Embryonic facial prominence (tissue), 1 donor: ENCODE measurements around the gene CLTC.

ENCODE experiments used
- DNase-seq: peaks from one replicate; pipeline ENCODE4 v3.0.0-alpha.2; 2016; ENCODE audit errors: extremely low spot score

CLTC gene

DNA sequence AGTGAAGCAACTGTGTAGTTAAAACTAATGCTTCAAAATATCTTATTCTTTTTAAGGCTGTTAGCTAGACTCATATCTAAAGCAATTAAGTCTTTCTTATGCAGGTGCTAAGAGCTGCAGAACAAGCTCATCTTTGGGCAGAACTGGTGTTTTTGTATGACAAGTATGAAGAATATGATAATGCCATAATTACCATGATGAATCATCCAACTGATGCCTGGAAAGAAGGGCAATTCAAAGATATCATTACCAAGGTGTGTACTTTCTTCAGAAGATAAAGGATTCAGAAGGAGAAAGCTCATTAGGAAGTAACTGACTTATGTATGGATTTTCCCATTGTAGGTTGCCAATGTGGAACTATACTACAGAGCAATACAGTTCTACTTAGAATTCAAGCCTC lies 63.6 kb downstream of the CLTC start:
- no peak for DNase-seq

DNA sequence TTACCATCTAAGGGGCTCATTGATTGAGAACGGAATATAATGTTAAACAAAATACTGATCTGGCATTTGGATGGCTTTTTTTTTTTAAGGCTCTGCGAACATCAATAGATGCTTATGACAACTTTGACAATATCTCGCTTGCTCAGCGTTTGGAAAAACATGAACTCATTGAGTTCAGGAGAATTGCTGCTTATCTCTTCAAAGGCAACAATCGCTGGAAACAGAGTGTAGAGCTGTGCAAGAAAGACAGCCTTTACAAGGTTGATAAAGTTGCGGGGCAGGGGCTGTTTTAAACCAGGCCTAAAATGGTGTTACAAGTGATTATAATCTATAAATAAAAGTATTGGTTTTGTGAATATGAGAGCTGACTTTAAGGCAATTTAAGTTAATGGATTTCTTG lies 65.3 kb downstream of the CLTC start:
- DNase-seq = no peak

DNA sequence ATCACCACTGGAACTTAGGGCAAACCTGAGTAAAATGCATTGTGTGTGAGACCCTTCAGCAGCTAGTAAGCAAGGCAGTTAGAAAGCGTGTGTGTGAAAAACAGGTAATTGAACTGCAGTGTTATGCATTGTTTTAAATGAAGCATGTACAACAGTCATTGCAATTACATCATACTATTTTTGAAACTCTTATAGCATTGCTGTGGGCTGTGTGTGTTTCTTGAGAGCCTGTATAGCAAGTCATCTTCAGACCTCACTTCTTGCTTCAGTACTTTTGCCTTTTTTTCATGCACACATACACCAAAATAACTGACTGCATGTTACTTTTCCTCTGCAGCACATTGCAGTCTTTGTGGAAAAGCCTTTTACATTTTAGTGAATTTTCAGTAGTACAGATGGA lies 68.3 kb downstream of the CLTC start:
- no peak for DNase-seq

DNA sequence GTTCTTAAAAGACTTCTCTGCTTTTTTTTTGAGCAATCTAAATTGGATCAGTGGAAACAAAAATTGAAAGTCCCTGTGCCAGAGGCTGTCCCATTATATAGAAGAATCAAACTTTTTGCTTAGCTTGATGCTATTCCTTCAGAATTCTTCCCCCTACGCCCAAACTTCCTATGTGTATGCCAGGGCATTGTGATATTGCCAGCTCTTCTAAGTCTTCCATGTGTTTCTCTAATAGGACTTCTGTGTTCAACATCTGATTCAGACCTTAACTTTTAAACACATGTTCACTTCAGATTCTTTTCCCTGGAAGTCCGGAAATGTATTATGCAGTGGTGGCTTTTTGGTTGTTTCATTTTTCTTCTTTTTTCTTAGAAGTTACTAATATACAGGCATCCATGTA lies 68.8 kb downstream of the CLTC start:
- DNase-seq = no peak

DNA sequence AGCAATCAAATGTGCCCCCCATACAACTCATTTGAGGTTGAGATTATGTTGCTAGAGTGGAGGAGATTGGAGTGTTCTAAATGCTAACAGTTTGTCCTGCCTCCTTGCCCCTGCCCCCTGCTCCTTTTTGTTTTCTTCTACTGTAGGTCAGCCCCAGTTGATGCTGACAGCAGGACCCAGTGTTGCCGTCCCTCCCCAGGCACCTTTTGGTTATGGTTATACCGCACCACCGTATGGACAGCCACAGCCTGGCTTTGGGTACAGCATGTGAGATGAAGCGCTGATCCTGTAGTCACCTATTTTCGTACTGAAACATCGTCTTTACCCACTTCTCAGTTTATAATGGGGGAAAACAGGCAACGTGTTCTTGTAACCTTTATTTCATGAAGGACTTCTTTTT lies 73.9 kb downstream of the CLTC start:
- DNase-seq = no peak

DNA sequence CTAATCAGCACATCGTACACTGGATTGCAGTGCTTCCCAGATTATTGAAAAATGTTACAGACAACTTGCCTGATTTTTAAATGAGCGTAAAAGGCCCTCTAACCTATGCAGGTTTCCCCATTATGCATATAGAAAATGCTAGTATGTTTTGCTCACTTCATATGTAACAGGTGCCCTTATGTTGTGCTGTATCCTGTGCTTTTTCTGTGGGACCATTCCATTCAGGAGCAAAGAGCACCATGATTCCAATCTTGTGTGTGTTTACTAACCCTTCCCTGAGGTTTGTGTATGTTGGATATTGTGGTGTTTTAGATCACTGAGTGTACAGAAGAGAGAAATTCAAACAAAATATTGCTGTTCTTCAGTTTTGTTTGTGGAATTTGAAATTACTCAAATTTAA lies 74.6 kb downstream of the CLTC start:
- no peak for DNase-seq

DNA sequence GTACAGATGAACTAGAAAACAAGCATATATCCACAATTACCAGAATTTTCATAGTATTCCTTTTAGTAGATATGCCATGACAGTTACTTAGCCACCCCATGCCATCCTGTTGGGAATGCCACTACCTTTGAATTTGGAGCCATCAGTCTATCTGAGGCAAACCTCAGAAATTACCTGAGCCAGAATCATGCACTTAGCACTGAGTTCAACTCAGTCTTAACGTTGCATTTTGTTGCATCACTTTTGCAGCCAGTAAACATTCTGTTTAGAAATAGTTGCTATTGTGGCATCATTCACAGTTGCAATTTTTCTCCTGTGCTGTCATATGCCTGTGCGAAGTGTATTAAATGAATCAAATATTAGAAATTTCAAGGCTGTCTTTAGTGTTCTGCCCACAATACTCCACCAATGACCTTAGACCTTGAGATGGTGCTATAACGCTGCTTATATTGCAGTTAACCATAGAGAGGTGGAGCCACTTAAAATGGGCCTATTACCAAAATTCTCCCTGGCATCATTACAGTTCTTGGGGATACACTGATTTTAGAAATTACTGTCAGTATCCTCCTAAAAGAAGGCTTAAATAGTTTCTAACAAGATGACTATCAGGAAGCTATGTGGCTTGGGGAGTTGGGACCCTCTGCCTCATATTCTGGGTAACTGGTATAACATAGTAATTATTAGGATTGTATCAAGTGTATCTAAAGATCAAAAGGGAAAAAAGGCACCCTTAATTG lies 76.4 kb downstream of the CLTC start:
- DNase-seq = no peak

DNA sequence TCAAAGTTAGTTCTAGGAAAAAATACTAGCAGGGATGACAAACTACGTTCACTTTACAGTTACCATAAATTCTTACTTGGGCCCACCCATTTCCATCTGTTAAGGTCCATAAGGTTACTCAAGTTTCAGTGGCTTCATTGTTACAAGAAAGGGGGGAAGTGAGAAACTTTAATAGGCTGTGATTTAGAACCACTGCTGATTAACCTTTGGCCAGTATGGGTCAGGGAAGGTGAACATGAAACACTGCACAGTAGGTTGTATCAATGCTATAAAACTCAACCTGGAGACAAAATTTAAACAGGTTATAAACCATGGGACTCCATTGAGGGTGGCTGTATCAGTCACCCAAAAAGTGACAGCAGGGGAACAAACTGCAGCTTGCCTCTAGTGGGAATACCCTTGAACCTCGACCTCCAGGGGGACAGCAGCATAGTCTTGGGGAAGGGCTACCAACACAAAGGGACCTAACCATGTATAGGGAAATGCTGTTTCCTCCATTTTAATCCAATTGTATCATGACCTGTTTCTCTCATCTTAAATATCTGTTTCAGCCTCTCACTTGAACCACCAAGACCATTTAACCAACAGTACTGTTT lies 77.1 kb downstream of the CLTC start:
- no peak for DNase-seq

DNA sequence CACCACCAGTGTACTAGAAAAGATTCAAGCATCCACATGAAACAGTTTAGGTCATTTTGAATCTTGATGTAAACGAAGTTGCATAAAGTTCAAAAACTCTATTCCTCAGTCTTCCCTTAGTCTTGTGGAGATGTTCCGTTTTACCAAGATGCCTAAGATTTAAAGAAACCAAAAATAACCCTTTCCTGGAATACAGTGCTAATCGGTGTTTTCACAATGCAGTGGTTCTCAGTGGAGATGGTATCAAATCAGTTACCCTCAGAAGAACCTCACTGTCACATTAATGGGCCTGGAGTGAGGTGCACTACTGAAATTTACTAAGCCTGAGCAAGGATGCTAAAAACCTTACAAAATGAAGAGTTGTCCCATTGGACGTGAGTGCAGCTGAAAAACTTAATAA lies 78.4 kb downstream of the CLTC start:
- no peak for DNase-seq

DNA sequence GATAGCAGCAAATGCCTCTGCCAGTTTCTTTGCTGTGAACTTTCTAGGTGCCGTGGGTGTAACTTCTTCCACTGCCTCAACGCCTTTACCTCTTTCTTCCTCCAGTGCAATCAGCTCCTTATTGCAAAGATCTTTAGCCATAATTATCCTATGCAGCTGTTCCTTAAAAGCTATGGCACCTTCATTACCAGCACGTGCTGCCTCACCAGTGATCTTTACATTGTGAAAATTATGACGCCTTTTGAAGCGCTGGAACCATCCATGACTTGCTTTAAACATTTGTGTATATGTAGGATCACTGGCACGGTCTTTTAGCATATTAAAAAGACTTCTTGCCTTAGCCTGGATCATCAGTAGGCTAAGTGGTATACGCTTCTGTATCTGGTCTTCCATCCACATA lies 79.5 kb downstream of the CLTC start:
- DNase-seq = no peak

DNA sequence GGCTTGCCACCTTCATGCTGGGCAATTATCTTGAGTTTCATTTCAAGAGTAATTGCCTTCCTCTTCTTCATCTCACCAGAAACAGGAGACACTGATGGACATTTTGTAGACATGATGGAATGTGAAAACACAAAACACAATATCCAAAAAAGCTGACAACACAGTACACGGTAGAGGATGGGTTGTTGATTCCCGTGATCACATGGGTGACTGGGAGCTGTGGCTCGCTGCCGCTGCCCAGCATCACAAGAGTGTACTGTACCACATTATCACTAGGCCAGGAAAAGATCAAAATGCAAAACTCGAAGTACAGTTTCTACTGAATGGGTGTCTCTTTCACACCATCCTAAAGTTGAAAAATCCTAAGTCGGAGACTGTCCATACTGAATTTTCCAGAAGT lies 80.1 kb downstream of the CLTC start:
- DNase-seq = no peak

DNA sequence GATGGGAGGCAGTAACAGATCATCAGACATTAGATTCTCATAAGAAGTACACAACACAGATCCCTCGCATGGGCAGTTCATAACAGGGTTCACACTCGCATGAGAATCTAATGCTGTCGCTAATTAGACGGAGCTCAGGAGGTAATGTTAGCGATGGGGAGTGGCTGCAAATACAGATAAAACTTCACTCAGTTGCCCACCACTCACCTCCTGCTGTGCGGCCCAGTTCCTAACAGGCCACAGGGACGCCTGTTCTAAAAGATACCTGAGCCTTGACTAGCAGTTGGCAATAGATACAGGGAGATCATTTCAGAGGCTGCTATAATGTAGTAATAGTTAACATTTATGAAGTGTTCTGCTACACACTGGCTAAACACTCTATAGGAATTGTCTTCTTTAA lies 82.6 kb downstream of the CLTC start:
- DNase-seq = no peak

DNA sequence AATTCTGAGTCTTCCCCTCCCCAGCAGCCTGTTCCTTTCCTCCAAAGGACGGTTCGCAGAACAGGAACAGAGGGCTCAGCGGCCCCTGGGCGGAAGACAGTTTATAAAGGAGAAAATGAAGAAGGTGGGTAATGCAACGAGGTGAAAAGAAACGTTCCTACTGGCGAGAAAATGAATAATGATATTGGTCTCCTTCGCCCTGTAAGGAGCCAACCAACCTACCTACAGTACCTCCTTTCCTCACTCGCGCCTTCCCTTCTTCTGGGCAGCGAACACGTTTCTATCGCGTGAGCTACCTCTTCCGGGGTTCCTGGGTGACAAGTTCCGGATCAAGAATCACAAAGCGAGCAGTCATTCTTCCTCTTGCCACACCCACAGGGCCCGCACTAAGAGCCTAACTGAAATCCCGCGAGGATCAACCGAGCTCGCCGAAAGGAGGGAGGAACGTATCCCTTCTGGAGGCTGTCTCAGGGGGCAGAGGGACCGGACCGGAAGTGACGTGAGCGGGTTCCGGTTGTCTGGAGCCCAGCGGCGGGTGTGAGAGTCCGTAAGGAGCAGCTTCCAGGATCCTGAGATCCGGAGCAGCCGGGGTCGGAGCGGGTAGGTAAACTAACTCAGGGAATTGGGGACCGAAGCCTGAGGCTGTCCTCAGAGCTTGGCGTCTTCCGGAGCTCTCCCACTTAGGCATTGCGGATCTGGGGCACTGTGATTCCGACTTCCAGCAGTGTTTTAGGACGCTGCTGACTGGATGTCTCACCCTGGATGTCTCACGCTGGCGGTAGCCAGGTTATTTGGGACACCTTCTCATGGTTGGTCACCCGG lies 87.7 kb downstream of the CLTC start, which contains the start of the genes PTRH2 and VMP1:
Gene PTRH2, minus strand, starts transcription at position 282 of the 822 bp plus-strand sequence. CDS start 9,452 bp downstream, outside the sequence.
Gene VMP1, plus strand, starts transcription at position 506 of the 822 bp plus-strand sequence. CDS start 23,793 bp downstream, outside the sequence.
- peak; percentile 97 for DNase-seq

DNA sequence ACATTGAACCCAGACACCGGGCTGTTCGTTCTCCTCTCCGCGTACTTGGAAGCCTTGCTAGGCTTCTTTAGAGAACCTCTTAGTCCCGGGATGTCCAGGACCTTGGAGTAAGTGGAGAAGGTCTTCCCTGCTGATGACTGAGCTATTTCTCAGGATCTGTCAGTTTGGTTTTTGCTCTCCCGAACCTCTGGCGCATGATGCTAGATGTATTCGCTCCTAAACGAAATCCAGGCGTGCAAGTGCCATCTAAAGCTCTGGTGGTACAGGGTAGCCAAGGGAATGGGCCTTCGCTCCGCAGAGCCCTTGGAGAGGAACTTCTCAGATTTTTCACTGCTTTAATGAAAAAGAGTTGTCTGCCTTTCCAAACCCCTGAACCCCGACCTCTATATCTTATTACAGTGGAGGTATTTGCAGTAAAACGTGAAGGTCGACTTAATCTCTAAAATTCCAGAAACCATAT lies 88.3 kb downstream of the CLTC start:
- DNase-seq = no peak

DNA sequence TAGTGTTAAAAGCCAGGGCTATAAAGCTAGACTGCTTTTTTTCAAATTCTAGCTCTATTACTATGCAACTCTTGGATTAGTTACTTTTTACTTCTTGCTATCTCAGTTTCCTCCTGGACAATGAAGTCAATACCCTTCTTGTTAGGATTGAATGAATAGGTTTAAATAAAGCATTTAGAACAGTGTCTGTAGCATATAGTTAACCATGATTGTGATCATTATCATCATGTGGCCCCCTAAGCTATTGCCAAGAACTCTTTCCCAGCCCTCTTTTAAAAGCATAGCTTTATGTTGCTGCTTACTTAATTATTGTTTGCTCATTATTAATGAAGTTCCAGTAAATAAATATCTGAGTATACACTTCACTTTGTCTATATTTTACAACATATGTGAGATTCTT lies 92.2 kb downstream of the CLTC start:
- DNase-seq = no peak

DNA sequence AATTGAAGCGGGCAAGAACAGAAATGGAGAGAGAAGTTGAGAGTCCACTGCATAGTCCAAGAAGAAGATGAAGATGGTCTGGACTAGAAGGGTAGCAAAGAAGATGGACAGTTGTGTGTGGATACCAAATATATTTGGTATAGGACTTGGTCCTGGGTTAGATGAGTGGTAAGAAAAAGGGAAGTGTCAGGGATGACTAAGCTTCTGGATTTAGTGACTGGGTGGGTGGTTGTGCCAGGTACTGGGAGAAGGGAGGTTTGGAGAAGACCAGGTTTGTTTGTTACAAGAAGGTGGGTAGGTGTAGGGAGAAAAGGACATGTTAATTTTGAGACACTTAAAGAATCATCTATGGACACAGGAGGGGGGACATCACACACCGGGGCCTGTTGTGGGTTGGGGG lies 93.2 kb downstream of the CLTC start:
- DNase-seq = no peak

DNA sequence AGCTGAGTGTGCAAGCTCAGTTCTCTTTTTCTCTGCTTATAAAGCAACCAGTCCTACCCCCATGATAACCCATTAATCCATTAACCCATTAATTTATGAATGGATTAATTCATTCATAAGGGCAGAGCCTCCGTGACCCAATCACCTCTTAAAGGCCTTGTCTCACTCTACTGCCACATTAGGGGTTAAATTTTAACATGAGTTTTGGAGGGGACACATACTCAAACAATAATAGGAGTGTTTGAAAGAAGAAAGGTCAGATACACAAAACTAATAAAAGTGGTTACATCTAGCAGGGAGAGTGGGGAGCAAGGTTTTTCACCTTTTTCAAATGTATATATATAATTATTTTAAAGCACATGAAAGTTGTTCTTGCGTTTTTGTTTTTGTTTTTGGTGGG lies 94.6 kb downstream of the CLTC start:
- no peak for DNase-seq

DNA sequence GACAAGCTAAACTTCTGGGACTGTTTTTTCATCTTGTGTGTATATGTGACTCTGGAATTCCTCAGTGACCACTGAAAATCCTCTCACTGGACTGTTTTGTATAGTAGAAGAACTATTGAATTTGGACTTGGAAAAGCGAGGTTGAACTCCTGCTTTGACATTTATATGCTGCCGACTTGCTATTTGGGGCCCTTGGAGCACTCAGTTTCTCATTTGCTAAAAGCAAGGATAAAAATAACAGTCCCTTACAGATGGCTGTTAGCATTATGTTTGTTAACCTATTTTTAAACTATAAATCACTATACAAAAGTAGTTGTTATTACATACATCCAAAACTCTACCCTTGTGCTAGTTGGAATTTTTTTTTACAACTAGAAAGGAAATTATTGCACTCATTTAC lies 96.7 kb downstream of the CLTC start:
- no peak for DNase-seq

DNA sequence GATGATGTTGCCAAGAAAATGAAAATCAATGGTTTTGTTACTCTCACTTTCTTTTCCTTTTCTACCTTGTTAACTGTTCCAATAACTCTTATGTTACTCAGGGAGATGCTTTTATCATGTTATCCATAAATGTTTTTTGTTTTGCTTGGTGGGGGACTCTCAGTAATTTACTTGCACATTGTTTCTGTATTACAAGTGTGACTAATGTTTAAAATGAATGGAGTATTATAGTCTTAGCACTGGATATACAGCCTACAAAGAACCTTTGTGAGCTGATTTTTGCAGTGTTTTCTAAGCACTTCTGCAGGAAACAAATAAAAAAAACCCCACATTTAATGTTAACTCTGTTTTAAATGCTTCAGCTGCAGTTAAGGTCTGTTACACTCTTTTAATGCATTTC lies 99.8 kb downstream of the CLTC start:
- DNase-seq = no peak

DNA sequence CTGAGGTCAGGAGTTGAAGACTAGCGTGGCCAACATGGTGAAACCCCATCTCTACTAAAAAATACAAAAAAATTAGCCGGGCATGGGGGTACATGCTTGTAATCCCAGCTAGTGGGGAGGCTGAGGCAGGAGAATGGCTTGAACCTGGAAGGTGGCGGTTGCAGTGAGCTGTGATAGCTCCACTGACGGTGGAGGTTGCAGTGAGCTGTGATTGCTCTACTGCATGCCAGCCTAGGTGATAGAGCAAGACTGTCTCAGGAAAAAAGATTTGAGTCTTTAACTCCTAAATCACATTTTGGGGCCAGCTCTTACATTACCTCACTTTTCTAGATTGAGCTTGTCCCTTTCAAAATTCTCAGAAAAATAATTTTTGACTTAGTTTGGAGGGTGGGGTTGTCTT lies 102.9 kb downstream of the CLTC start:
- DNase-seq = no peak

DNA sequence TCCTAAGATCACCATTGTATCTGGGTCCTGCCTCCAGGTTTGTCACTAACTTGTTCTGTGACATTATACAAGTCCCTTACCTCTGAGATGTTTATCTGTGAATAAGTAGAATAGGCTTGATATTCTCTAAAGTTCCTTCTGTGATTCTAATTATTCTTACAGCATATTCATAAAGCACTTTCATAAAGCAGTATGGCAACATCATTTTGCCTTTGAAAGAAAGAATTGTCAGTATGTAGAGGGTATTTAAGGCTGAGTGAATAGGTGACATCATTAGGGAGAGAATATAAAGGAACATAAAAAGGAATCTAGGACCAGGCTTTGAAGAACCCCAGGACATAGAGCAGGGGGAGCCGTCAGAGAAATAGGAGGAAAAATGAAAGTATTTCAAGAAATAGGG lies 103.3 kb downstream of the CLTC start:
- no peak for DNase-seq

DNA sequence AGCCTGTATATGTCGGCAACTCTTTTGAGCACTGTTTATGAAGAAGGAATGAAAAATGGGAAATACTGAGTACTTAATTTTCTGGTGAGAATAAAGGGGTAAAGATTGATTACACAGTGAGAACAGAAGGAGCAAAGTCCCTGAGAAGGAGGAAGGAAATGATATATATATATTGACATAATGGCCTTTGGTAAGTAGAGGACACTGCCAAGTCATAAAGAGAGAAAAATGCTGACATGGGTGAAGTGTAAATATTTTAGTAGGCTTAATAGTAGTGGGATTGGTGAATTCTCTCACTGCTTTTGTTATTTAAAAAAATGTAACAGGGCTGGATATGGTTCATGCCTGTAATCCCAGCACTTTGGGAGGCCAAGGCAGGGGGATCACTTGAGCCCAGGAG lies 103.9 kb downstream of the CLTC start:
- DNase-seq = no peak

DNA sequence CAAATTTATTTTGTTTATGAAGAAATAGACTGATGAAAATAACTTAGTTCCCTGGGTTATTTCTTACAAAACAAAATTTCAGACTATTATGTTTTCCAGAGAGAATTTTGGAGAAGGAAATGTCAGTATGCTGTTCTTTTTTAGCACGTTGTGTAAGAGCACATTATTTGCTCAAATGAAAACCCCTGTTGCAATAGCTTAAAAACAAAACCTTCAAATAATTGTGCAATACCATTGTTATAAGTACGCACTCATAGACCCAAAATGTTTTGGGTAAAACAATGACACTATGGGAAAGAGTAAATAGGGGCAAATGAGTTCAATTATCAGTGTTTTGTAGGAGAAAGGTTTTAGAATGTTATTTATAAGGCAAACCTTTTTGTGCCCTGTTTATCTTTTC lies 106.0 kb downstream of the CLTC start:
- no peak for DNase-seq
